Hepatocyte (in vitro differentiated cells): ENCODE results near the gene VAV3. TPM values are rescaled to one million over a fixed set of nuclear protein-coding genes. Genes with fewer than 3 reads are reported as not detected.

Experiments
- DNase-seq: peaks from one replicate; pipeline ENCODE4 v3.0.0-alpha.2; 2016; ENCODE audit warnings: low spot score
- H2AFZ ChIP-seq: fragments of 200-600 bp; sonication (generic); 2 replicates; pipeline ENCODE4 v1.6.0; 2016; ENCODE audit warnings: antibody characterized with exemption, mild to moderate bottlenecking
- H3K27ac ChIP-seq: fragments of 200-600 bp; sonication (generic); 2 replicates; pipeline ENCODE4 v1.5.1; 2016; ENCODE audit warnings: mild to moderate bottlenecking
- H3K27me3 ChIP-seq: fragments of 200-600 bp; sonication (generic); 2 replicates; pipeline ENCODE4 v1.6.1; 2016
- H3K36me3 ChIP-seq: fragments of 200-600 bp; sonication (generic); replicated peaks from 2 replicates; pipeline ENCODE4 v1.5.1; 2016; ENCODE audit warnings: low read depth; ENCODE audit not compliant: insufficient read depth
- H3K4me1 ChIP-seq: fragments of 200-600 bp; sonication (generic); 2 replicates; pipeline ENCODE4 v1.5.1; 2016; ENCODE audit warnings: mild to moderate bottlenecking, moderate library complexity; ENCODE audit not compliant: insufficient read depth
- H3K4me2 ChIP-seq: fragments of 200-600 bp; sonication (generic); 2 replicates; pipeline ENCODE4 v1.6.0; 2016
- H3K4me3 ChIP-seq: fragments of 200-600 bp; sonication (generic); 2 replicates; pipeline ENCODE4 v1.5.1; 2016; ENCODE audit warnings: mild to moderate bottlenecking
- H3K79me2 ChIP-seq: fragments of 200-600 bp; sonication (generic); 2 replicates; pipeline ENCODE4 v1.6.0; 2017; ENCODE audit warnings: mild to moderate bottlenecking
- H3K9me2 ChIP-seq: fragments of 200-600 bp; sonication (generic); replicated peaks from 2 replicates; pipeline ENCODE4 v1.6.0; 2017; ENCODE audit warnings: mild to moderate bottlenecking; ENCODE audit not compliant: insufficient read depth
- H3K9me3 ChIP-seq: fragments of 200-600 bp; sonication (generic); 2 replicates; pipeline ENCODE4 v1.5.1; 2016; ENCODE audit warnings: low read depth, mild to moderate bottlenecking
- H4K20me1 ChIP-seq: fragments of 200-600 bp; sonication (generic); 2 replicates; pipeline ENCODE4 v1.6.0; 2016; ENCODE audit warnings: mild to moderate bottlenecking; ENCODE audit not compliant: insufficient read depth, poor library complexity, severe bottlenecking
- EZH2 ChIP-seq: fragments of 200-600 bp; sonication (generic); IDR thresholded peaks from 2 replicates; pipeline ENCODE4 v1.6.1; 2016; ENCODE audit warnings: antibody characterized with exemption, mild to moderate bottlenecking, borderline replicate concordance
- EZH2phosphoT487 ChIP-seq: fragments of 200-600 bp; sonication (generic); IDR thresholded peaks from one replicate; pipeline ENCODE4 v1.6.1; 2018; ENCODE audit warnings: antibody characterized with exemption, mild to moderate bottlenecking, low read depth, moderate library complexity; ENCODE audit not compliant: unreplicated experiment, severe bottlenecking
- WGBS: methylation state at CpG from one replicate; pipeline ENCODE4 v1.1.6; 2016; ENCODE audit warnings: low lambda C conversion rate; ENCODE audit errors: missing lambda C conversion rate; 5-methylcytosine and 5-hydroxymethylcytosine counted together
- polyA plus RNA-seq: library from polyadenylated mRNA; unstranded; fragments of >200 nt; fragmentation: Nextera tagmentation; extraction: Ambion mirVana; gene quantifications from 2 replicates; pipeline ENCODE4 v1.2.1, GENCODE V29; 2016
- total RNA-seq: library from RNA; depleted of rRNA; stranded (reverse); fragments of >200 nt; gene quantifications from 2 replicates; pipeline ENCODE4 v1.2.3, GENCODE V29; 2014
- TF ChIP-seq, protein P1 (sequence below): fragments of 200-600 bp; sonication (generic); IDR thresholded peaks from 2 replicates; pipeline ENCODE4 v1.5.1; 2016; ENCODE audit warnings: antibody characterized with exemption, mild to moderate bottlenecking; ENCODE audit not compliant: poor library complexity

The VAV3 gene
- total and polyA plus RNA-seq, 2 experiments from 2014 or later = 12.3 to 40.5 TPM

DNA sequence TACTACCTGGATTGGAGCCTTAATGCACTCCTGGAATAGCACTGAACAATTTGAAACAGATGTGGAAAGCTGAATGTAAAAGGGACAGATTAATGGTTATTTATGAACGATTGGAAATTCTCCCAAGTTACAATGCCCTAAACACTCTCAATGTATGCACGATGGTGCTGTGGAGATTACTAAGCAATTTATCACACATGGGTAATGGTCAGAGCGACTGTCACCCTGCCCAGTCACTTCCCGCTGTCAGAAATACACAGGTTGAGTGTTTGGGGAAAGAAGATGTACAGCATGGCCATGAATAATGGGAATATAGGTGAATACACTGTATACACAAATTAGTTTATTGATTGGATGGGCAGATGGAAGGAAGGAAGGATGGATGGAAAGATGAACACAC, 342.4 kb downstream of the VAV3 start:
- no peaks in the 10 kb centered on the region for H3K79me2 ChIP-seq
- DNase-seq = no peak
- no peaks in the 10 kb centered on the region for H3K9me3 ChIP-seq
- peaks cover 11% of the 10 kb centered on the region for H3K4me1 ChIP-seq
- peak overlapping the region; percentile 66 for H3K27ac ChIP-seq
- H4K20me1 ChIP-seq = no peaks in the 10 kb centered on the region
- TF ChIP-seq, protein P1, sequence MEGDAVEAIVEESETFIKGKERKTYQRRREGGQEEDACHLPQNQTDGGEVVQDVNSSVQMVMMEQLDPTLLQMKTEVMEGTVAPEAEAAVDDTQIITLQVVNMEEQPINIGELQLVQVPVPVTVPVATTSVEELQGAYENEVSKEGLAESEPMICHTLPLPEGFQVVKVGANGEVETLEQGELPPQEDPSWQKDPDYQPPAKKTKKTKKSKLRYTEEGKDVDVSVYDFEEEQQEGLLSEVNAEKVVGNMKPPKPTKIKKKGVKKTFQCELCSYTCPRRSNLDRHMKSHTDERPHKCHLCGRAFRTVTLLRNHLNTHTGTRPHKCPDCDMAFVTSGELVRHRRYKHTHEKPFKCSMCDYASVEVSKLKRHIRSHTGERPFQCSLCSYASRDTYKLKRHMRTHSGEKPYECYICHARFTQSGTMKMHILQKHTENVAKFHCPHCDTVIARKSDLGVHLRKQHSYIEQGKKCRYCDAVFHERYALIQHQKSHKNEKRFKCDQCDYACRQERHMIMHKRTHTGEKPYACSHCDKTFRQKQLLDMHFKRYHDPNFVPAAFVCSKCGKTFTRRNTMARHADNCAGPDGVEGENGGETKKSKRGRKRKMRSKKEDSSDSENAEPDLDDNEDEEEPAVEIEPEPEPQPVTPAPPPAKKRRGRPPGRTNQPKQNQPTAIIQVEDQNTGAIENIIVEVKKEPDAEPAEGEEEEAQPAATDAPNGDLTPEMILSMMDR = no peak
- TF ChIP-seq EZH2phosphoT487 = no peak
- no peak for TF ChIP-seq EZH2
- no peak overlapping the region for H3K4me3 ChIP-seq
- H2AFZ ChIP-seq = no peak overlapping the region
- H3K36me3 ChIP-seq = no peaks in the 10 kb centered on the region
- H3K9me2 ChIP-seq = no peaks in the 10 kb centered on the region
- no peaks in the 10 kb centered on the region for H3K27me3 ChIP-seq
- H3K4me2 ChIP-seq = peak overlapping the region; percentile 17
- WGBS = 68% methylated on average over 4 of the region's 4 CpGs

DNA sequence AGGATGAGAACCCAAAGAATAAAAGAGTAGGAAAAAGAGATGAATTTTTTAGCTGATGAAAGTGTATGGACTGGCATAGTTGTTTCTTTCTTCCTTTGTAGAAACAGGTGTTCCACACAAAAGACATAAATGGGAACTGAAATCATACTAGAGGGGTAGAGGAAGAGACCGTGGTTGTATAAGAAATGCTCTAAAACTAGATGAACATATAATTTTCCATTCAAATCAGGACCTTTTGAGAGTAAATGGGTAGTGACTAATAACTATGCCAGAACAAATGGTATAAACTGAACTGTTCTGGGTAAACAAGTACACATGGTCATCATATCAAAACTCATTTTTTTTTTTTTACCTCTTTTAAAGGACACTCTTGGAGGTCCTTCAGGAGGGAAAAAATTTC, 344.2 kb downstream of the VAV3 start:
- no peak overlapping the region for H2AFZ ChIP-seq
- no peaks in the 10 kb centered on the region for H3K9me3 ChIP-seq
- no peaks in the 10 kb centered on the region for H3K4me1 ChIP-seq
- no peaks in the 10 kb centered on the region for H3K79me2 ChIP-seq
- H3K36me3 ChIP-seq = no peaks in the 10 kb centered on the region
- no peaks in the 10 kb centered on the region for H3K27me3 ChIP-seq
- DNase-seq = no peak
- no peak overlapping the region for H3K27ac ChIP-seq
- 91% methylated on average over 1 of the region's 1 CpG for WGBS
- TF ChIP-seq EZH2 (no peak), EZH2phosphoT487 (no peak)
- TF ChIP-seq, protein P1 = no peak
- H3K4me2 ChIP-seq = no peak overlapping the region
- H3K4me3 ChIP-seq = no peak overlapping the region
- H3K9me2 ChIP-seq = no peaks in the 10 kb centered on the region
- no peaks in the 10 kb centered on the region for H4K20me1 ChIP-seq

DNA sequence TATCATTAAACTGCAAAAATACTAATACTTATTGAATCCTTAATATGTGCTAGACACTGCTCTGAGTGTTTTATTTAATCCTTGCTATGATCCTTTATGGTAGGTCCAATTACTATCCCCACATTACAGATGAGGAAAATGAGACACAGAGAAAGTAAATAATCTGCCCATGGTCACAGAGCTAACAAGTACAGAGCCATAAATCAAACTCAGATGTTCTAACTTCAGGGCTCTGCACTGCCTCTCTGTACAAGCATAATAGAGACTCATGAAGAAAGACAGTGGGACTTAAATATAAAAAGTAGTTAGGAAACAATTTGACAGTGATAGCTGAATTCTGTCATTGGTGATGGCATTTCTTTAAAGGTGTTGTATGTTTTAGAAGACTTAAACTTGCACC, 346.4 kb downstream of the VAV3 start:
- no peak for TF ChIP-seq EZH2phosphoT487
- TF ChIP-seq, protein P1 = no peak
- no peak for TF ChIP-seq EZH2
- Histone ChIP-seq H3K27me3 (no peaks in the 10 kb centered on the region), H3K36me3 (no peaks in the 10 kb centered on the region), H3K9me3 (no peaks in the 10 kb centered on the region), H3K27ac (no peak overlapping the region), H3K4me2 (no peak overlapping the region), H2AFZ (no peak overlapping the region), H3K4me3 (no peak overlapping the region), H3K4me1 (no peaks in the 10 kb centered on the region), H3K79me2 (no peaks in the 10 kb centered on the region), H4K20me1 (no peaks in the 10 kb centered on the region), H3K9me2 (no peaks in the 10 kb centered on the region)
- no peak for DNase-seq

DNA sequence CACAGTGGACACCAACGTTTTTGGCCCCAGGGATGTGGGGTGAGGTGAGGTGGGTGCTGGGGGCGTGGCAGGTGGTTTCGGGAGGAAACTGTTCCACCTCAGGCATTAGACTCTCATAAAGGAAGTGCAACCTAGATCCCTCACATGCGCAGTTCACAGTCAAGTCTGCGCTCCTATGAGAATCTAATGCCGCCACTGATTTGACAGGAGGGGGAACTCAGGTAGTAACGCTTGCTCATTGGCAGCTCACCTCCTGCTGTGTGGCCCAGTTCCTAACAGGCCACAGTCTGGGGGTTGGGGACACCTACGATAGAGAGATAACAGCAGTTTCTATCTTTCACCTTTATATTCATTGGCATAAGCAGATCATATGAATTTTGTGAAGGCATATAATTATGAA, 347.1 kb downstream of the VAV3 start:
- no peaks in the 10 kb centered on the region for H3K4me1 ChIP-seq
- H3K79me2 ChIP-seq = no peaks in the 10 kb centered on the region
- H3K4me2 ChIP-seq = no peak overlapping the region
- no peak for TF ChIP-seq EZH2
- TF ChIP-seq, protein P1 = no peak
- no peak for TF ChIP-seq EZH2phosphoT487
- H3K36me3 ChIP-seq = no peaks in the 10 kb centered on the region
- no peak overlapping the region for H3K27ac ChIP-seq
- no peaks in the 10 kb centered on the region for H3K9me2 ChIP-seq
- no peak for DNase-seq
- H3K9me3 ChIP-seq = no peaks in the 10 kb centered on the region
- no peak overlapping the region for H2AFZ ChIP-seq
- no peak overlapping the region for H3K4me3 ChIP-seq
- no peaks in the 10 kb centered on the region for H3K27me3 ChIP-seq
- WGBS = 93% methylated on average over 8 of the region's 8 CpGs
- H4K20me1 ChIP-seq = no peaks in the 10 kb centered on the region
